Stimulated activated CD8-positive, alpha-beta memory T cell treated with anti-CD3 and anti-CD28 coated beads, Interleukin-15, amount 100 ng/mL, for 48 hours (primary cell): ENCODE measurements around the gene GAB1.

ENCODE experiments used
- DNase-seq, 2 donors: peaks; one replicate each; pipeline ENCODE4 v3.0.0-alpha.2; 2020; ENCODE audit warnings: low read depth in 2 of 2

The GAB1 gene

GRCh38 chr4:143489106-143489505, 152.4 kb downstream of the GAB1 start:
- DNase-seq, result no peak

GRCh38 chr4:143498021-143498420, 161.3 kb downstream of the GAB1 start:
- DNase-seq, result no peak

GRCh38 chr4:143502231-143502630, 165.6 kb downstream of the GAB1 start:
- DNase-seq, result no peak

GRCh38 chr4:143506031-143506430, 169.4 kb downstream of the GAB1 start:
- DNase-seq, result no peak

- no peak for DNase-seq
Measured at GRCh38 chr4:143511906-143512305, 175.2 kb downstream of the GAB1 start.

GRCh38 chr4:143512978-143513313, 176.3 kb downstream of the GAB1 start:
- no peak for DNase-seq

GRCh38 chr4:143513314-143514168, 176.9 kb downstream of the GAB1 start, which contains the start of gene SMARCA5:
SMARCA5 (plus strand) TSS chr4:143513702; CDS start chr4:143513925, 223 bp downstream.
- peak; percentile 92 for DNase-seq

- DNase-seq, result no peak
Measured at GRCh38 chr4:143514169-143514495, 177.5 kb downstream of the GAB1 start.

GRCh38 chr4:143514497-143514896, 177.8 kb downstream of the GAB1 start:
- DNase-seq, result peak in 1 of 2 donors; percentile 10

- DNase-seq, result no peak
Measured at GRCh38 chr4:143514901-143515300, 178.2 kb downstream of the GAB1 start.

GRCh38 chr4:143515905-143516304, 179.2 kb downstream of the GAB1 start:
- no peak for DNase-seq

- no peak for DNase-seq
Measured at GRCh38 chr4:143517764-143518163, 181.1 kb downstream of the GAB1 start.
